GM23248 (cell line): Measurements from ENCODE around the gene MON1B.

ENCODE experiments used
- EZH2 ChIP-seq: fragments of 200-600 bp; sonication (generic); IDR thresholded peaks from 2 replicates; pipeline ENCODE4 v1.6.1; 2018; ENCODE audit warnings: antibody characterized with exemption, mild to moderate bottlenecking; ENCODE audit not compliant: insufficient read depth, poor library complexity, severe bottlenecking
- EZH2phosphoT487 ChIP-seq: fragments of 200-600 bp; sonication (generic); IDR thresholded peaks from 2 replicates; pipeline ENCODE4 v1.6.1; 2018; ENCODE audit warnings: antibody characterized with exemption, moderate library complexity, mild to moderate bottlenecking, low read depth; ENCODE audit not compliant: insufficient read depth

DNA sequence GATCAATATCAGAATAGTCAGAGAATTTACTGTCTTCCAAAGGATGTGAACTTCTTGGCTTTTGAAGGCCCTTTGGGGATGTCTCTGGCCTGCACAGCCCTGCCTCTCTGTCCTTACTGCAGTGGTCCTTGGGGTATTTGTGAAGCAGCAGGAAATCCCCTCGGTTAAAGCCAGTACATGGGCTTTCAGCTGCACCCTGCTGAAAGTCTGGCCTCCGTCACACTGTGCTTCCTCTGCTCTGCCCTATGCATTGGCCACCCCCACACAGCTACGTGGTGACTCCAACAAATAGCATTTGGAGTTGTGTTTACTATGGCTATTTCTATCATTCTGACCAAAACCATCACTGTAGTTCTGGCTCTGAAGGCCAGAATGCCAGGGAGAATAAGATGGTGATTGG, 29.4 kb downstream of the MON1B start:
- no peak for TF ChIP-seq EZH2phosphoT487
- no peak for TF ChIP-seq EZH2
